HG02610 (cell line): ENCODE results near the gene AMACR.
A peak's percentile ranks its signal among the peaks of the same experiment; 100 is the strongest.

Experiments
- ATAC-seq: cut with Tn5 transposase; IDR thresholded peaks from one replicate; pipeline ENCODE4 v1.9.1; 2021; ENCODE audit warnings: mild to moderate bottlenecking, moderate library complexity; ENCODE audit not compliant: unreplicated experiment

AMACR gene

GRCh38 chr5:34009610-34010009 lies 1.8 kb upstream of the AMACR start:
- ATAC-seq, result no peak

- ATAC-seq, result no peak
These were observed 952 bp upstream of the AMACR start for GRCh38 chr5:34008802-34009201.

GRCh38 chr5:34007201-34007620 lies 639 bp downstream of the AMACR start:
- ATAC-seq, result no peak

GRCh38 chr5:34005681-34006080 lies 2.2 kb downstream of the AMACR start:
- no peak for ATAC-seq

GRCh38 chr5:34005211-34005610 lies 2.6 kb downstream of the AMACR start:
- ATAC-seq, result no peak

- no peak for ATAC-seq
These were observed 3.9 kb downstream of the AMACR start for GRCh38 chr5:34003941-34004340.

- no peak for ATAC-seq
These were observed 5.1 kb downstream of the AMACR start for GRCh38 chr5:34002629-34003328.

- no peak for ATAC-seq
These were observed 6.5 kb downstream of the AMACR start for GRCh38 chr5:34001241-34001841.

- ATAC-seq, result no peak
These were observed 7.9 kb downstream of the AMACR start for GRCh38 chr5:33999978-34000377.

GRCh38 chr5:33997331-33997983 lies 10.4 kb downstream of the AMACR start:
- ATAC-seq, result peak; percentile 53

- ATAC-seq, result no peak
These were observed 12.0 kb downstream of the AMACR start for GRCh38 chr5:33995865-33996264.

GRCh38 chr5:33994845-33995244 lies 13.0 kb downstream of the AMACR start:
- ATAC-seq, result no peak

- no peak for ATAC-seq
These were observed 15.0 kb downstream of the AMACR start for GRCh38 chr5:33992864-33993263.

- no peak for ATAC-seq
These were observed 22.4 kb downstream of the AMACR start for GRCh38 chr5:33985447-33985846.

- no peak for ATAC-seq
These were observed 23.2 kb downstream of the AMACR start, which contains the start of gene SLC45A2 for GRCh38 chr5:33984671-33985124. Gene SLC45A2 (minus strand): TSS chr5:33984693. CDS start chr5:33984583, 110 bp downstream.

- ATAC-seq, result no peak
These were observed 23.7 kb downstream of the AMACR start for GRCh38 chr5:33984178-33984577.

- ATAC-seq, result no peak
These were observed 26.3 kb downstream of the AMACR start for GRCh38 chr5:33981408-33982162.

- ATAC-seq, result no peak
These were observed 27.8 kb downstream of the AMACR start for GRCh38 chr5:33980030-33980429.

- no peak for ATAC-seq
These were observed 29.5 kb downstream of the AMACR start for GRCh38 chr5:33978306-33978705.

- no peak for ATAC-seq
These were observed 31.5 kb downstream of the AMACR start for GRCh38 chr5:33976307-33976706.

- ATAC-seq, result no peak
These were observed 32.0 kb downstream of the AMACR start for GRCh38 chr5:33975852-33976251.
